ENCODE data around the gene RPS6KA5.
"Not testable (repeated sequence)": the region's sequence is repeated elsewhere in the genome, so short reads cannot be mapped to it uniquely, and the experiment has no call there.

The RPS6KA5 gene

DNA sequence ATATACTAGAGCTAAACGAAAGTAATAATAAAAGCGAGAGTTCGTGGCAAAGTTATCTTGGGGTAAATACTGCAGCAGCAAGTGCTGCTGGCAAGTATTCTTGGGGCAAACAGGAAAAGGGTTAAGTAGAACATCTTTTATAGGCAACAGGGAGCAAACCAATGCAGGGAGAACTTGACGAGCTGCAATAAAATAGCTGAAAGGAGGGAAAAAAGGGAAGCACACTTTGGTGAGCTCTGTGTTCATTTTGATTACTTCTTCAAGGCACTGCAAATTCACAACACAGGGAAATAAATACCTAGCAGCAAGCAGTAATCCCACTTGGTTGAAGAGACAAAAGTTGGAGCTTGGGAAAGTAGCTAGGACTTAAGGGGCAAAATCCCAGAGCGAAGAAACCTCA, 201.9 kb downstream of the RPS6KA5 start:
- no peak for DNase-seq

DNA sequence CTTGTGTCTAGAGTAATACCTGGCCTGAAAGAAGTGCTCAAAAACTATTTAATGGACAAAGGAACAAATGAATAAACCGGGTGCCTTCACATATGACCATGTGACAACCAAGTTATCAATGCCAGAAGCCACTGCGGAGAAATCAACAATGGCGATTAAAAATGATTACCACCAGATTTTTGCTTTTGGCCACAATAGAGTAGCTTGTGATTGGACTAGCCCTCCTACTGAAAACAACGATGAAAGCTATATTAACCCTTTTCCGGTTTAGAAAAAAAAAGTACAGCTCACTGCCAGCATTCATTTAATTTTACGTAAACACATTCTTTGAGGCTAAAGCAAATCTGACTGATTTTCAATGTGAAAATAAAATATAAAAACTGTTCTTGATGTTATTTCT, 202.6 kb downstream of the RPS6KA5 start:
- DNase-seq, result no peak

DNA sequence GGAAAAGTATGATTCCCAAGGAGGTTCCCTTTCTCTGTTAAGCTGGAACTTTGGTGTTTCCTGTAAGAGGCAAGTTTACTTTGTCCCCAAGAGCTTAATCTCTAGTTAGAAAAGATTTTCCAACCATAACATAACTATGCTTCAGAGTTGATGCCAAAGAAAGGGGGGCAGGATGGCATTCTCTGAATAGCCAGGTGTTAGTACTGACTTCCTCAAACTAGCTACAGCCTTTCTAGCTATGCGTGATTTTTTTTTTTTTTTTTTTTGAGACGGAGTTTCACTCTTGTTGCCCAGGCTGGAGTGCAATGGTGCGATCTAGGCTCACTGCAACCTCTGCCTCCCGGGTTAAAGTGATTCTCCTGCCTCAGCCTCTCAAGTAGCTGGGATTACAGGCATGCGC, 204.3 kb downstream of the RPS6KA5 start:
- not testable (repeated sequence) for DNase-seq

DNA sequence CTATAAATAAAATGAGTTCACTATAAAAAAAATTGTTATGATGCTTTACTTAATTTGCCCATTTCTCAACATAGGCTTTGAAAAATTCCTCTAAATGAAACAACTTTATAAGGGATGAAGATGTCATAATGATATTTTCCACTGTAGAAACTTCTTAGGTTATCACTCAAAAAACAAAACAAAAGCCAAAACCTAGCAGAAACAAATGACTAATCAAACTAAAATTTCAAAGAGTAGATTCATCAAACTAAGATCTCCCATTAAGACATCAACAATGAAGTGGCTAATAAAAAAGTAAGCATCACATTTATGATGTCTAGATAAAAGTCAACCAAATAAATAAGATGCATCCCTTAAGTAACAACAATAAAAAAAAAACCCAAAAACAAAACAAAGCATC, 207.3 kb downstream of the RPS6KA5 start:
- no peak for DNase-seq

DNA sequence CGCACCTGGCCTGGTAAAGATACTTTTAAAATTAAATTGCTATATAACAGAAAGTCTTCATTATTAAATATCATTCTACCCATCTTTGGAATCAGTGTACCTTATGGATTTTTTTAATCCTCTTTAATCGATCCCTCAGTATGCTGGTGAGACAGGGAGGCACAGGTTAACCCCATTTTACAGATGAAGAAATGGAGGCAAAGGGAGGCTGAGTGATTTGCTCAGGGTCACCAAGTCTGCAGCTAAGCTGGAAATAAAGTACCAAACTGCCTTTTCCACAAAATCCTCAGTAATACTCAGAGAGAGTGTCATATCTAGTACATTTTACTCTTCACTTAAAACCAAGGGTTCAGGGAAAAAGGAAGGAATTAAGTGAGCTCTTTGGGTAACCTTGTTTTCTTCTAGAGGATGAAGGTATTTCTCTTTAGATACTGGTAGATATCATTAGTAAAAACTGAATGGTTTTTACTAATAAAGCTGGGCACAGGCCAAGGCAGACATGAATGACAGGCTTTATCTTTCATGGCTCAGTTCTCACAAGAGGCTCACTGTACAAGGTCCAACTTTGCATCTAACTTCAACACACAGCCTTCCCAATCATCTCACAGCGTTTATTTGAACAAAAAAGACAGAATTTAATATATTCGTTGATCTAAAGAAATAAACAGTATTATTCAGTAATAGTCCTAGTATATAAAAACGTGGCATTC, 209.0 kb downstream of the RPS6KA5 start:
- DNase-seq, result no peak

DNA sequence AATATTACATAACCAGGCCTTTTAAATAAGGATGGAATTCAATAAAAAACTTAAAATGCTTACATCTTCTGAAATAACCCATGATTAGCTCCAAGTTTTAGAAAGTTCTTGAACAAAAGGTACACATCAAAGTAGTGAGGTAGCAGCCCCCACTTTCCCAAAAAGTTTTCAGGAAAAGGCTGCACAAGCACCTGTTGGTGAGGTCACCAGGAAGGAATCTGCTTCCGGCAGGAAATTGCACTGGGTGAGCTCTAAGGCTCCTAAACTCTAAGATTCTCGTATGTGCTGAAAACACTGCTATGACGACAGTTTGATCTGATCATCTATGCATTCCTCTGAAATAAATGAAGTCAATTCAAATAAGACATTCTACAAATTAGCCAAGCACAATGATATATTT, 210.0 kb downstream of the RPS6KA5 start:
- no peak for DNase-seq

DNA sequence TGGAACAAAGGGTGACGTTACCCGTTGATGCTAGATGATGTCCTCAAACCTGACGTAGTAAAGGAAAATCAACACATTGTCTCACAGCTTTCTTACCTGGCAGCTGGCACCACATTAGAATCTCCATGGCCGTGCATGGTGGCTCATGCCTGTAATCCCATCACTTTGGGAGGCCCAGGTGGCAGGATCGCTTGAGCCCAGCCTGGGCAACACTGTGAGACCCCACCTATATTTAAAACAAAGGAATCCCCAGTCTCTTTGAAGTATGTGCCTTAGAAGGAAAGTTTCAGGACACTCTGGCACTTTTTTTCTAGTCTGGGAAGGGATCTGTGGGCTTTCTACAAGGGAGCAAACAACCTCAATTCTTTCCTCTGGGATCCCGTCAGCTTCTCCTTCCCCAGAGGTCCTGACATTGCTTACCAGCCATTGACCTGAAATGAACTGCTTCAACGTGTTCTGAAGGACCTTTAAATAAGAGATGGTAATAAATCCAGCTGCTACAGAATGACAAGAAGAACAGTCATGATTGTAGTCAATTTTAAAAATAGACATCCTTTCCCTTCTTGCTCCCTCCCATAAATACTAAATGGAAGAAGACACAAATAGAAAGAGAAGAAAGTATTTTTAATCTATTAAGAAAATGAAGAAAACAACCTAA, 210.5 kb downstream of the RPS6KA5 start:
- DNase-seq, result no peak

DNA sequence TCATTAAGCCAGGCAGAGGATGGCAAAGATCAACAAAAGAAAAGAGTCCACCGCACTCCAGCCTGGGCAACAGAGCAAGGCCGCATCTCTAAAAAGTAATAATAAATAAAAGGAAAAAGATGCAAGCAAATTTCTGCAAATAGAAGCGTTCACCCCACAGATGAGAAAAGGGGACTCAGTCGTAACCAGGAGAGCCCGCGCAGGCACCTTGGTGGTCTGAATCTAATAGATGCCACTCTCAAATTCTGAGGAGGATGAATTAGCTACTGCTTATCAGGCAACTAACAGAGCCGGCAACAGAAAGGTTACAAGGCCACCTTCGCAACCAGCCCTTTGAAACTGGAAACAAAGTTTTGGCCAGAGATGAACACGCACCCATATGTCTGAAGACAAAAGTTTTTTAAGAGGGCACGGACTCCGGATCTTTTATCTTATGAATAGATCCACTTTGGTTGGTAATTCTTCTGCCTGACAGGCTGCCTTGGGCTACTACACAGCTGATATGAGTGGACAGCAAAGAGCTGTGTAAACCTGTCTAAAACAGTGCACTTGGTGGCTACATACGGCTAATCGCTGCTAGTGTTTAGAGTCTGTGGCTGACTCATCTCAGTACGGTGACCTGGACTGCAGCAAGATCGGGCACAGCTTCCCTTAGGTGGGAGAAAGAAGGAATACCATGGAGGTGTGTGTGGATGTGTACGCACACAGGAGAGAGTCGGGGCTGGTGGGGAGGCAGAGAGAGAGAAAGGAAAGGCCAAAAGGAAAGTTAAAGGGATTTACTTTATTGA, 211.3 kb downstream of the RPS6KA5 start:
- no peak for DNase-seq

DNA sequence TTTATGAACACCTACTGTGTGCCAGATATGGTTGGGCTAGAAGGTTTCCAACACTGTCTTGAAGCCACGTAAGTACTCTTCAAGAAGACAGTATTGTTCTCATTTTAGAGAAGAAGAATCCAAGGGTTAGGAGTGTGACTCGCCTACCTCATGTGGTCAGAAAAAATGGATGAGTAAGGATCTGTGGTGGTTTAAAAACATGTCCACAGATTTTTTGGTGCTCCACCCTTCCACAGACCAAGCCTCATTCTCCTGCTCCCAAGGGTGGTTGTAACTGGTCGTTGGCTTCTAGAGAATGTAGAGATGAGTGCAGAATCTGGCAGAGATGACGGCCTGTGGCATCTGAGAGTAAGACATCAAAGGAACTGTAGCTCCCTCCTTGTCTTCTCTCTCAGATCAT, 213.9 kb downstream of the RPS6KA5 start:
- DNase-seq, result no peak

DNA sequence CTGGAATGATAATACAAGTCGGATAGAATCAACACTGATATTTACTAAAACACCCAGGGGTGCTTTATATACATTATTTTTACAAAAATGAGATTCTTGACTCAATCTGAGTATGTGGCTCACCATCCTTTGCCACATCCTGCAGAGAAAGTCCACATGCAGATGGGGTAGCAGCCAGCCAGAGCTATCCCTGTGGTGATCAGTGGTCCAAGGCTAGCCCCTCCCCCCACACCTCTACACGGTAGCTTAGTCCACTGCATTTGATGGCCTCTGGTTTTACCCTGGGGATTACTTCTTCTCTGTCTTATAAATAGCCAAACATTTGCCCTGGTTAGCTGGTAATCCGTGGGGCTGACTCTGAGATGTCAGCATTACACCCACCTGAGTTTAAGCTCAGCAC, 216.1 kb downstream of the RPS6KA5 start:
- no peak for DNase-seq

DNA sequence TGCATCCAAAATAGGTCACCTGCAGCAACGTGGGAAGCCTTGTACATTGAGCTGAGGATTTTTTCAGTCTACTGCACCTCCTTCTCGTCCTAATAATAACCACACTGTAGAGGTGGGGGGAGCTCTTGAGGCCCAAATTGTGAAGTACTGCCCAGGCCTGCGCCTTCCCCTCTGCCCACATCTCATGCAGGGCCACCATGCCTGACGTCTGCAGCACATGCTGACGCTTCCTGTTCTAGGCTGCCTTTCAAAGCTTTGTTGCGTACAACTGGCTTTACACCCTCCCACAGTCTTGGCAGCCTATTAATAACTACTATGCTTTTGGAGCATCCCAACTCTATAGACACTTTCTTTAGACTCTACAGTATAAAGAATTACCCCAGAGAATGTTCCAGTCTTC, 217.7 kb downstream of the RPS6KA5 start:
- DNase-seq, result no peak

DNA sequence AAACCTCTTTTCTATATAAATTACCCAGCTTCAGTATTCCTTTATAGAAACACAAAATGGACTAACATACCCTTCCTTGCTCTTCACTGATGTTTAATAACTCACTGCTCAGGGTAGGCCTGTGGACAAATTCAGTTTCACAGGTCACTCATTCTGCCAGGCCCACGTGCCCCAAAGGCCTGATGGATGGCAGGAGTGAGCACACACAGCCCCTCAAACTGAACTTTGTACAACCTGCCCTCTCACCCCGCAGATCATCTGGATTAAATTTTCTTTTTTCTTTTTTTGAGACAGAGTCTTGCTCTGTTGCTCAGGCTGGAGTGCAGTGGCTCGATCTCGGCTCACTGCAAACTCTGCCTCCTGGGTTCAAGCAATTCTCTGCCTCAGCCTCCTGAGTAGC, 219.8 kb downstream of the RPS6KA5 start:
- not testable (repeated sequence) for DNase-seq

DNA sequence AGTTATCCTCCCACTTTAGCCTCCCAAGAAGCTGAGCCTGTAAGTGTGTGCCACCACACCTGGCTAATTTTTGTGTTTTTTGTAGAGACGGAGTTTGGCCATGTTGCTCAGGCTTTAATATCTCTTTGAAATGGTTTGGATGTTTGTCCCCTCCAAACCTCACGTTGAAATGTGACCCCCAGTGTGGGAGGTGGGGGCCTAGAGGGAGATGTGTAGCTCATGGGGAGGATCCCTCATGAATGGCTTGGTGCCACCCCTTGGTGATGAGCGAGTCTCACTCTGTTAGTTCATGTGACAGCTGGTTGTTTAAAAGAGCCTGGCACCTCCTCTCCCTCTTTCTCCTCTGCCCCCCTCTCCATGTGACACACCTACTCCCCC, 220.6 kb downstream of the RPS6KA5 start:
- no peak for DNase-seq

DNA sequence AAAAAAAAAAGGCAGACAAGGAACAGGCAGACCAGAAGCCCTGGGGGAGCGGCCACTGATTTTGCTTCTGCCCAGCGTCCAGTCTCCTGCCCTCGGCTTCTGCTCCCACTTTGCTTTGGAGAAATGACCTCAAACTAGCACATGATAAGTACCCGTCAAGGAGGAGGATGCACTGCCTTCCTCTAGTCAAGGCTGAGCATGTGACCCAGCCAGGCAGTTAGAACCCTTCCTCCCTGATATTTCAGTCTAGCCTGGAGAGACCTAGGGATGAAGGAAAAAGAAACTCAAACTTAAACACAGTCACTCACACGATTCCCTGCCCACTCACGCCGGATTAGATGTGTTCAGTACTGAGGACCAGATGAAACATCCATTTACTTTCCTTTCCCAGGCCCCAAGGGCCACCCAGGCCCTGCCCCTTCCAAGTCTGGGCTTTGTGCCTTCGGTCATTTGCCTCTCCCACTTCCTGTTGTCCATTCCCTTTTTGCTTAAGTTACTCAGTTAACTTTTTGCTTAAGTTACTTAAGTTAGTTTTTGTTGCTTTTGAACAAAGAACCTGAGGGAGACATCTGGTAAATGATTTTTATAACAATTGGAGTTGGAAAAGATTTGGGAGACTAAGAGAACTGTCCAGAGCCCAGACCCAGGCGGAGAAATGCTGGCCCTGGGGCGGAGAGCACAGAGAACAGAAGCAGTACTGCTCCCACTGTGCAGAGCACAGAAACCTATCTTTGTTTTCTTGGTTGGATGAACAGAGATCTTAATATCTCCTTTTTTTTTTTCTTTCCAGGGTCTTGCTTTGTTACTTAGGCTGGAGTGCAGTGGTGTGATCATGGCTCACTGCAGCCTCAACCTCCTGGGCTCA, 221.2 kb downstream of the RPS6KA5 start:
- no peak for DNase-seq

DNA sequence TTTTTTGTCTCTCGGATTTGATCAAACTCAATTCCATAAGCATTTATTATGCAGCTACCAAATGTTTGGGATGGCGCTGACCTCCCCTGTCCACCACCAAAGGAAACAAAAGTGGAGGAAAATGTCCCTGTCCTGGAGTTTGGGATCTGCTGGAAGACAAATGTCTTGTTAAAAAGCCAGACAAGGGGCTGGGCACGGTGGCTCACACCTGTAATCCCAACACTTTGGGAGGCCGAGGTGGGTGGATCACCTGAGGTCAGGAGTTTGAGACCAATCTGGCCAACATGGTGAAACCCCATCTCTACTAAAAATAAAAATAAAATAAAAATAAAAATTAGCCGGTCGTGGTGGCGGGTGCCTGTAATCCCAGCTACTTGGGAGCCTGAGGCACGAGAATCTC, 221.9 kb downstream of the RPS6KA5 start:
- DNase-seq, result not testable (repeated sequence)

DNA sequence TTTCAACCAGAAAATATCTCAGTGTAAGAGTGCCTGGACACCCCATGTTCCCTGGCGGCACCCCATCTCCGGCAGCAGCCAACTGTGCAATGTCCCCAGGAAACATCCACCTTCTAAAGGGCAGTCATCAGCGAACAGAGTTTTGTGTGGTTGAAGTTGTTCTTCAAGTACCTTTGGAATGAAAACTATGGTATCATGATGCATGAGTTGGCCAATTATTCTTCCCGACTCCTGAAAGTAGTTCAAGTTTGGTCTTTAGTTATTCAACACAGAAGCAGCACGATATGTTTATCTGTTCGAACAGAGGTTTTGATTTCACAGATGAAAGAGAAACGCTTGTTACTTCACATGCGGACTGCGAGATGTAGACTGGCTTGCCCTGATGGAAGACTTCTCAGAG, 223.1 kb downstream of the RPS6KA5 start:
- DNase-seq, result no peak

DNA sequence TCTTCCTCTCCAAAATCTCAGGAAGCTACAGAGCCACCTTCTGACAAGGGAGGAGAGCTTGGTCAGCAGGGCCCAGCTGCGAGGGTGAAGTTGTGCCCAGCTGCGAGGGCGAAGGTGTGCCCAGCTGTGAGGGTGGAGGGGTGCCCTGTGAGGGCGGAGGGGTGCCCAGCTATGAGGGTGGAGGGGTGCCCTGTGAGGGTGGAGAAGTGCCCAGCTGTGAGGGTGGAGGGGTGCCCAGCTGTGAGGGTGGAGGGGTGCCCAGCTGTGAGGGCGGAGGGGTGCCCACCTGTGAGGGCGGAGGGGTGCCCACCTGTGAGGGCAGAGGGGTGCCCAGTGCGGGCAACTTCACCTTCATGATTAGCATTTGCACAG, 223.8 kb downstream of the RPS6KA5 start:
- no peak for DNase-seq

DNA sequence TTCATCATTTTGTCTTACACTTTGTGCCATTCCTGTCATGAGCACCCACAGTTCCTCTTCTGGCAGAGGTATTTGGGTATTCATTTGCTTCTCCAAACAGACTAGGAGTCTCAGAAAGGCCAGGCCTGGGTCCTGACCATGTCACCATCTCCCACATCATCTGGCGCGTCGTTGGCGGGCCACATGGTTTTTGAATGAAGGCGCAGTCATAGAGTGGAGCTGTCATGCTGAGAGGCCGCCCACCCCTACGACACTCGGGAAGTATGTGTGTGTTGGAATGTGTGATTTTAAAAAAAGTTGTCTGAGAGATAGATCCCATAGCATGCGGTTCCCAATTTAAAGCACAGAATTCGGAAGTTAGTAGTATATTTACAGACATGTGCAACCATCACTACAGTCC, 228.6 kb downstream of the RPS6KA5 start:
- DNase-seq, result no peak

DNA sequence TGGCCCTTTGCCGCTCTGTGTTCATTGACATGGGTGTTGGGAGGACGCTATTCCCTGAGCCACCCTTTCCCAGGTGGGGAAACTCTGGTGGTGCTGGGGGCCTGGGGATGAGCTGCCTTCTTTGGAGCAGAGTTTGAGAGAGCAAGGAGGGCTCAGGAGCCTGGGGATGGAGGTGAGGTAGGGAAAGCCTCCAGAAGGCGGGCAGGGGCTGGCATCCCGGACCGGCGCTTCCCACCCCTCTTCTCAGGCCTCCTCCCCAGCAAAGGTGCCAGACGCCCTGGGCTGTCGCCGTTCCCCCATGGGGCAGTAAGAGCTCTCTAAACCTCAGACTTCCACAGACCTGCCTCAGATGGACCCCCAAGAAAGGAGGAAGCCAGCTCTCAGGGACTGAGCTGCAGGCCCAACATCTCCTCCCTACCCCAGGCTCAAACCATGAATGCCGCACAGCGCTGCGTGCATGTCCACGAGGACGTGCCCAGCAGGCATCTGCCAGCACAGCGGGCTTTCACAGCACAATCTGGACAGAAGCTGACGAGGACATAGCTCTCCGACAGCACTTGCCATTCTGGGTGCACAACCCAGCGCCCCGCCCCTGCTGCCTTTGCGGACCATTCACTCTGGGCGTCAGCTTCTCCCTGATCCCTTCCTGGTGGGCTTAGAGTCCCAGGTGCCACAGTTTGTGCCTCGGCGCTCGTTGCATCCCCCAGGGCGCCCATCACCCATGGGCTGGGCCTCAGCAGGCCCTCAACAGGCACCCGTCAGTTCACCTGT, 229.3 kb downstream of the RPS6KA5 start:
- DNase-seq, result no peak

DNA sequence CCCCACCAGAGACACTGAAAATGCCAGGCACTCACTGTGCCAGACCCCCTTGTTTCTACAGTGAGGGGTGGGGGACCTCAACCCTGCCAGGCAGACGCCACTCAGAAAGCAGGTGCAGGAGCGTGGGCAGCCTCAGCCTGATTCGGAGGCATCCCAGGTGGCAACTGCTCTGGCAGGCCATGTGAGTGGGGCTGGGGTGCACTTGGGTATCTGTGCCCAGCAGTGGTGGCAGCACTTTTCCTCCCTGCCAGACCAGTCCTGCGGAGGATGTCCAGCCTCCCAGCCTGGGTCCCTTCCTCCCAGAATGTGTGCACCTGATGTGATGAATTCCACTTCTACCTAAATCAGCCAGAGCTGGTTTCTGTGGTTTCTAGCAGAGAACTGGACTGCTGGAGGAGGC, 230.8 kb downstream of the RPS6KA5 start:
- no peak for DNase-seq

DNA sequence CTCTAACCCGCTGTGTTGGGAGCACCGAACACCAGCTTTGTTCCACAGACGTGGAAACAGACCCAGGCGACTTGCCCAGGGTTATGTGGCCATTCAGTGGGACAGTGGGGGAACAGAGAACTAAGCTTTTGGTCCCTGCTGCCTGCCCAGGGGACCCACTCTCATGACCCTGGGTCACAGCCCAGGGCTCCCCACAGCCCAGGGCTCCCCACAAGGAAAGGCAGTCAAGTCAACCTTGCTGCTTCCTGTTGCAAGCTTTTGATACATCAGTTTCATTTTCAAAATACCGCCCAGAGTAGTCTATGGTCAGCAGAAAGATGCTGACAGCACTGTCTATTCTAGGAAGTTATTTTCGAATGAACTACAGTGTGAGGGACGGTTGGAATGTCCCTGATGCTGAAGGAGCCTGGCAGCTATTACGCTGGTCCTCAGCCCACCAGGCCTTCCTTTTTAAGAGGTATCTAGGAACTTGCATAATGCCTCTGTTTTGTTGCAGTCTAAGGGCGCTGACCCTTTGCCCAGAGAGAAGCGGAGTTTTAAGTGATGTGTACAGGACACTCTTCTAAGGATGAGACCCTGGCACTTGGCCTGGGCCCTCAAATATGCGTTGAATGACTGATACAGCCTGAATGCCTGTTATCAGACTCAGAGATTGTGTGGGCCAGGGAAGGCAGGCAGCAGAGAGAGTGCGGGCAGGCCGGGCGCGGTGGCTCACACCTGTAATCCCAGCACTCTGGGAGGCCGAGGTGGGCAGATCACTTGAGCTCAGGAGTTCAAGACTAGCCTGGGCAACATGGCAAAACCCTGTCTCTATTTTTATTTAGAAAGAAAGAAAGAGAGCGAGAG, 231.6 kb downstream of the RPS6KA5 start:
- DNase-seq, result no peak
